GM12878 (cell line): ENCODE results near the gene SDCCAG8. TPM values are rescaled to one million over a fixed set of nuclear protein-coding genes. Genes with fewer than 3 reads are reported as not detected.

Experiments used
- ATAC-seq: fragments of 200-7000 bp; cut with Tn5 transposase; 3 replicates; pipeline ENCODE4 v1.9.1; 2020; ENCODE audit warnings: mild to moderate bottlenecking, moderate library complexity
- BruUV-seq: library from RNA; stranded (reverse); fragments of 400-500 nt; replicated peaks from 2 replicates; lab custom pipeline; 2021; lab: Mats Ljungman, UMichigan
- CTCF ChIA-PET: fragments of 300-600 bp; sonication (Branson Sonifier 250); formaldehyde crosslinking; extraction: SDS; loops from one replicate; lab custom pipeline; 2021; ENCODE audit warnings: inconsistent platforms; lab: Yijun Ruan, JAX
- POLR2A ChIA-PET: fragments of 350-600 bp; formaldehyde crosslinking; extraction: SDS; loops from one replicate; lab custom pipeline; 2021; ENCODE audit warnings: inconsistent platforms; lab: Charles Lee
- RAD21 ChIA-PET: fragments of 300-600 bp; sonication (Branson Sonifier 250); formaldehyde crosslinking; loops from one replicate; lab custom pipeline; 2023; ENCODE audit warnings: antibody characterized with exemption; ENCODE audit not compliant: unreplicated experiment; lab: Charles Lee
- SMC1A ChIA-PET: fragments of 300-600 bp; sonication (Branson Sonifier 250); formaldehyde crosslinking; loops from one replicate; lab custom pipeline; 2023; ENCODE audit not compliant: unreplicated experiment, uncharacterized antibody; lab: Charles Lee
- DNase-seq: peaks from one replicate; pipeline ENCODE4 v3.0.0-alpha.2; 2011; ENCODE audit warnings: low read depth, low spot score
- FAIRE-seq: peaks from 3 replicates; lab custom pipeline; 2011; peaks lifted over from hg19 to GRCh38; lab: Jason Lieb, UNC
- H2AFZ ChIP-seq: 2 replicates; pipeline ENCODE4 v1.6.0; 2011; ENCODE audit warnings: low read depth, low read length, control low read depth; ENCODE audit not compliant: control insufficient read depth
- H3K27ac ChIP-seq: 2 replicates; pipeline ENCODE4 v1.5.1; 2011; ENCODE audit warnings: control low read depth; ENCODE audit not compliant: control insufficient read depth, insufficient read depth
- H3K27me3 ChIP-seq, 2 experiments: replicated peaks in 1 of 2; 2 replicates each; pipeline versions ENCODE4 v1.6.0 to v1.6.1; 2011; ENCODE audit warnings: low read length in 1 of 2; ENCODE audit not compliant: control insufficient read depth in 2 of 2, insufficient read depth in 2 of 2
- H3K36me3 ChIP-seq, 2 experiments: 2 replicates each; pipeline ENCODE4 v1.5.1; 2011; ENCODE audit warnings: low read length in 1 of 2; ENCODE audit not compliant: control insufficient read depth in 2 of 2, insufficient read depth in 2 of 2
- H3K4me1 ChIP-seq: 2 replicates; pipeline ENCODE4 v1.6.1; 2011; ENCODE audit warnings: mild to moderate bottlenecking, low read length, moderate library complexity, mixed read lengths; ENCODE audit not compliant: control insufficient read depth, insufficient read depth
- H3K4me2 ChIP-seq: 2 replicates; pipeline ENCODE4 v1.6.0; 2011; ENCODE audit warnings: control low read depth; ENCODE audit not compliant: control insufficient read depth, insufficient read depth
- H3K4me3 ChIP-seq: fragments of 200-600 bp; sonication (generic); 2 replicates; pipeline ENCODE4 v1.5.1; 2016
- H3K79me2 ChIP-seq: 2 replicates; pipeline ENCODE4 v1.6.0; 2011; ENCODE audit warnings: low read length; ENCODE audit not compliant: control insufficient read depth, insufficient read depth
- H3K9ac ChIP-seq: 2 replicates; pipeline ENCODE4 v1.8.0; 2011; ENCODE audit warnings: low read length, control low read depth, mixed read lengths; ENCODE audit not compliant: control insufficient read depth, insufficient read depth
- H3K9me3 ChIP-seq: replicated peaks from 3 replicates; pipeline ENCODE4 v1.5.1; 2011; ENCODE audit warnings: mild to moderate bottlenecking, low read length; ENCODE audit not compliant: control insufficient read depth, insufficient read depth
- H4K20me1 ChIP-seq: 2 replicates; pipeline ENCODE4 v1.6.0; 2011; ENCODE audit not compliant: control insufficient read depth, insufficient read depth
- CREM ChIP-seq: IDR thresholded peaks from 2 replicates; pipeline ENCODE4 v1.6.1; 2014; ENCODE audit warnings: antibody characterized with exemption, low read depth
- E4F1 ChIP-seq: fragments of 450-650 bp; IDR thresholded peaks from 2 replicates; pipeline ENCODE4 v1.6.1; 2018; ENCODE audit warnings: borderline replicate concordance, mild to moderate bottlenecking; ENCODE audit not compliant: partially characterized antibody
- HDAC6 ChIP-seq: fragments of 200-600 bp; sonication (generic); IDR thresholded peaks from one replicate; pipeline ENCODE4 v1.8.0; 2017; ENCODE audit warnings: antibody characterized with exemption; ENCODE audit not compliant: unreplicated experiment
- KDM1A ChIP-seq: fragments of 200-600 bp; sonication (generic); IDR thresholded peaks from 2 replicates; pipeline ENCODE4 v1.6.1; 2016; ENCODE audit warnings: borderline replicate concordance
- MYB ChIP-seq: fragments of 150-350 bp; IDR thresholded peaks from 2 replicates; pipeline ENCODE4 v1.6.1; 2014; ENCODE audit warnings: mild to moderate bottlenecking, low read depth, low read length, borderline replicate concordance
- NBN ChIP-seq: fragments of 450-650 bp; IDR thresholded peaks from 2 replicates; pipeline ENCODE4 v1.6.1; 2016
- NFYB ChIP-seq: IDR thresholded peaks from 2 replicates; pipeline ENCODE4 v1.6.1; 2011; ENCODE audit warnings: low read depth, mild to moderate bottlenecking, low read length, improper control_type of control experiment, moderate library complexity; ENCODE audit not compliant: insufficient read depth
- PBX3 ChIP-seq: IDR thresholded peaks from 2 replicates; pipeline ENCODE4 v1.6.1; 2011; ENCODE audit warnings: mild to moderate bottlenecking, low read depth, low read length, moderate library complexity; ENCODE audit not compliant: insufficient replicate concordance
- RFX5 ChIP-seq: IDR thresholded peaks from 2 replicates; pipeline ENCODE4 v1.6.1; 2011; ENCODE audit warnings: low read depth, low read length, improper control_type of control experiment
- SMC3 ChIP-seq: IDR thresholded peaks from 2 replicates; pipeline ENCODE4 v1.6.1; 2011; ENCODE audit warnings: low read length, improper control_type of control experiment, borderline replicate concordance
- SREBF2 ChIP-seq: IDR thresholded peaks from 2 replicates; pipeline ENCODE4 v1.6.1; 2012; ENCODE audit warnings: mild to moderate bottlenecking, low read length
- SRF ChIP-seq, 2 experiments: IDR thresholded peaks; 2 replicates each; pipeline ENCODE4 v1.6.1; 2011; ENCODE audit warnings: low read depth in 2 of 2, low read length in 2 of 2, mild to moderate bottlenecking in 1 of 2, moderate library complexity in 1 of 2
- SUPT20H ChIP-seq: IDR thresholded peaks from 2 replicates; pipeline ENCODE4 v1.6.1; 2011; ENCODE audit warnings: low read depth, mild to moderate bottlenecking, low read length, moderate library complexity, borderline replicate concordance; ENCODE audit not compliant: control insufficient read depth
- ZBTB4 ChIP-seq: fragments of 450-650 bp; formaldehyde crosslinking; IDR thresholded peaks from 2 replicates; pipeline ENCODE4 v1.4.0; 2022; ENCODE audit warnings: mild to moderate bottlenecking, moderate library complexity
- WGBS: methylation state at CpG from one replicate; pipeline ENCODE4 v1.1.6; 2016; ENCODE audit warnings: low lambda C conversion rate; ENCODE audit not compliant: insufficient replicate concordance, insufficient coverage; ENCODE audit errors: missing lambda C conversion rate; 5-methylcytosine and 5-hydroxymethylcytosine counted together
- in situ Hi-C: fragments of 300-500 bp; cut with MboI; formaldehyde crosslinking; loops from 9 replicates; pipeline ENCODE4 v1.14.3; 2018; ENCODE audit warnings: mixed read lengths
- intact Hi-C: fragments of 100-400 bp; cut with micrococcal nuclease; formaldehyde crosslinking; loops from one replicate; pipeline ENCODE4 v1.14.2; 2022; ENCODE audit not compliant: unreplicated experiment
- polyA plus RNA-seq, 11 experiments: library from polyadenylated mRNA; depleted of rRNA in 4 of 11; unstranded in 6 of 11; stranded (reverse) in 5 of 11; fragments of >200 nt; fragmentation: Nextera tagmentation in 4 of 11; fragmentation: Illumina TruSeq in 1 of 11; extraction: Ambion mirVana in 4 of 11; extraction: Trizol in 1 of 11; gene quantifications; 1 replicate in 1 of 11; 2 replicates in 10 of 11; pipeline versions ENCODE4 v1.2.1 to v1.2.3, GENCODE V29; 2011 to 2016; ENCODE audit warnings: inconsistent platforms in 2 of 11, missing spikeins in 2 of 11, low read depth in 1 of 11
- total RNA-seq, 4 experiments: library from RNA; depleted of rRNA in 3 of 4; stranded (reverse); fragments of >200 nt in 3 of 4; fragmentation: Illumina TruSeq in 1 of 4; extraction: Trizol in 1 of 4; gene quantifications; 2 replicates each; pipeline versions ENCODE4 v1.2.1 to v1.2.3, GENCODE V29; 2013 to 2021

Gene SDCCAG8
- total and polyA plus RNA-seq, 10 of the 15 experiments (the other 5 are each of a cell fraction or from before 2014, with no cell fraction given), result 15.0 to 25.6 (median 20.6) TPM

GRCh38 chr1:243293941-243294722 lies 38.3 kb downstream of the SDCCAG8 start:
- in situ Hi-C loops, result no loop called here

More at GRCh38 chr1:243293941-243294722, 38.3 kb downstream of the SDCCAG8 start:
- H3K9ac ChIP-seq, result no peak overlapping the region
- H3K9me3 ChIP-seq, result peaks cover 1% of the 10 kb centered on the region
- H4K20me1 ChIP-seq, result no peaks in the 10 kb centered on the region
- DNase-seq (no peak), ATAC-seq (no peak), FAIRE-seq (no peak)
- WGBS, result 97% methylated on average over 3 of the region's 4 CpGs
- intact Hi-C loops, result no loop called here
- no peak overlapping the region for H3K4me3 ChIP-seq
- no TSS peak for BruUV-seq
- H3K27me3 ChIP-seq, result no peaks in the 10 kb centered on the region
- POLR2A ChIA-PET, result no interaction called here
- H3K4me1 ChIP-seq, result no peaks in the 10 kb centered on the region
- no peak overlapping the region for H2AFZ ChIP-seq
- CTCF ChIA-PET, result no interaction called here
- no peaks in the 10 kb centered on the region for H3K36me3 ChIP-seq
- TF ChIP-seq SUPT20H (no peak), E4F1 (no peak), HDAC6 (no peak), NBN (no peak), MYB (no peak), RFX5 (no peak), NFYB (no peak), PBX3 (no peak), KDM1A (no peak), SREBF2 (no peak), CREM (no peak), ZBTB4 (no peak), SMC3 (no peak), SRF (IDR thresholded peaks at IDR 0.05; ENCODE audit: low read depth in 2 of 2, low read length in 2 of 2) (no peak)
- SMC1A ChIA-PET, result interaction anchor here (1.8 to 1.9 kb wide), 2 partner anchors 8 to 14 kb away, joined by 3 to 5 read pairs; no protein-coding TSS in a partner anchor
- H3K27ac ChIP-seq, result no peak overlapping the region
- RAD21 ChIA-PET, result no interaction called here
- H3K79me2 ChIP-seq, result no peaks in the 10 kb centered on the region
- no peak overlapping the region for H3K4me2 ChIP-seq
